Hepatocyte (in vitro differentiated cells): ENCODE data around the gene ACSL3. TPM values are rescaled to one million over a fixed set of nuclear protein-coding genes. Genes with fewer than 3 reads are reported as not detected.

Source experiments
- DNase-seq: peaks from one replicate; pipeline ENCODE4 v3.0.0-alpha.2; 2016; ENCODE audit warnings: low spot score
- H2AFZ ChIP-seq: fragments of 200-600 bp; sonication (generic); 2 replicates; pipeline ENCODE4 v1.6.0; 2016; ENCODE audit warnings: antibody characterized with exemption, mild to moderate bottlenecking
- H3K27ac ChIP-seq: fragments of 200-600 bp; sonication (generic); 2 replicates; pipeline ENCODE4 v1.5.1; 2016; ENCODE audit warnings: mild to moderate bottlenecking
- H3K27me3 ChIP-seq: fragments of 200-600 bp; sonication (generic); 2 replicates; pipeline ENCODE4 v1.6.1; 2016
- H3K36me3 ChIP-seq: fragments of 200-600 bp; sonication (generic); replicated peaks from 2 replicates; pipeline ENCODE4 v1.5.1; 2016; ENCODE audit warnings: low read depth; ENCODE audit not compliant: insufficient read depth
- H3K4me1 ChIP-seq: fragments of 200-600 bp; sonication (generic); 2 replicates; pipeline ENCODE4 v1.5.1; 2016; ENCODE audit warnings: mild to moderate bottlenecking, moderate library complexity; ENCODE audit not compliant: insufficient read depth
- H3K4me2 ChIP-seq: fragments of 200-600 bp; sonication (generic); 2 replicates; pipeline ENCODE4 v1.6.0; 2016
- H3K4me3 ChIP-seq: fragments of 200-600 bp; sonication (generic); 2 replicates; pipeline ENCODE4 v1.5.1; 2016; ENCODE audit warnings: mild to moderate bottlenecking
- H3K79me2 ChIP-seq: fragments of 200-600 bp; sonication (generic); 2 replicates; pipeline ENCODE4 v1.6.0; 2017; ENCODE audit warnings: mild to moderate bottlenecking
- H3K9me2 ChIP-seq: fragments of 200-600 bp; sonication (generic); replicated peaks from 2 replicates; pipeline ENCODE4 v1.6.0; 2017; ENCODE audit warnings: mild to moderate bottlenecking; ENCODE audit not compliant: insufficient read depth
- H3K9me3 ChIP-seq: fragments of 200-600 bp; sonication (generic); 2 replicates; pipeline ENCODE4 v1.5.1; 2016; ENCODE audit warnings: low read depth, mild to moderate bottlenecking
- H4K20me1 ChIP-seq: fragments of 200-600 bp; sonication (generic); 2 replicates; pipeline ENCODE4 v1.6.0; 2016; ENCODE audit warnings: mild to moderate bottlenecking; ENCODE audit not compliant: insufficient read depth, poor library complexity, severe bottlenecking
- CTCF ChIP-seq: fragments of 200-600 bp; sonication (generic); IDR thresholded peaks from 2 replicates; pipeline ENCODE4 v1.5.1; 2016; ENCODE audit warnings: antibody characterized with exemption, mild to moderate bottlenecking; ENCODE audit not compliant: poor library complexity
- EZH2 ChIP-seq: fragments of 200-600 bp; sonication (generic); IDR thresholded peaks from 2 replicates; pipeline ENCODE4 v1.6.1; 2016; ENCODE audit warnings: antibody characterized with exemption, mild to moderate bottlenecking, borderline replicate concordance
- EZH2phosphoT487 ChIP-seq: fragments of 200-600 bp; sonication (generic); IDR thresholded peaks from one replicate; pipeline ENCODE4 v1.6.1; 2018; ENCODE audit warnings: antibody characterized with exemption, mild to moderate bottlenecking, low read depth, moderate library complexity; ENCODE audit not compliant: unreplicated experiment, severe bottlenecking
- WGBS: methylation state at CpG from one replicate; pipeline ENCODE4 v1.1.6; 2016; ENCODE audit warnings: low lambda C conversion rate; ENCODE audit errors: missing lambda C conversion rate; 5-methylcytosine and 5-hydroxymethylcytosine counted together
- polyA plus RNA-seq: library from polyadenylated mRNA; unstranded; fragments of >200 nt; fragmentation: Nextera tagmentation; extraction: Ambion mirVana; gene quantifications from 2 replicates; pipeline ENCODE4 v1.2.1, GENCODE V29; 2016
- total RNA-seq: library from RNA; depleted of rRNA; stranded (reverse); fragments of >200 nt; gene quantifications from 2 replicates; pipeline ENCODE4 v1.2.3, GENCODE V29; 2014

The ACSL3 gene
- total and polyA plus RNA-seq, 2 experiments from 2014 or later: 82.1 to 133 TPM

GRCh38 chr2:222963641-222964040, 102.8 kb downstream of the ACSL3 start:
- WGBS: 86% methylated on average over 7 of the region's 7 CpGs
- no peak overlapping the region for H2AFZ ChIP-seq
- no peaks in the 10 kb centered on the region for H3K9me3 ChIP-seq
- H3K79me2 ChIP-seq: no peaks in the 10 kb centered on the region
- H3K27me3 ChIP-seq: no peaks in the 10 kb centered on the region
- TF ChIP-seq EZH2phosphoT487: no peak
- no peak for TF ChIP-seq CTCF
- no peak for TF ChIP-seq EZH2
- H3K4me1 ChIP-seq: no peaks in the 10 kb centered on the region
- H3K36me3 ChIP-seq: no peaks in the 10 kb centered on the region
- no peaks in the 10 kb centered on the region for H3K9me2 ChIP-seq
- H3K4me2 ChIP-seq: no peak overlapping the region
- no peaks in the 10 kb centered on the region for H4K20me1 ChIP-seq
- DNase-seq: no peak
- no peak overlapping the region for H3K4me3 ChIP-seq
- H3K27ac ChIP-seq: no peak overlapping the region

GRCh38 chr2:222964376-222965031, 103.7 kb downstream of the ACSL3 start:
- TF ChIP-seq EZH2 (no peak), EZH2phosphoT487 (no peak), CTCF (no peak)

GRCh38 chr2:222965555-222965954, 104.7 kb downstream of the ACSL3 start:
- Histone ChIP-seq H3K4me2 (no peak overlapping the region), H3K79me2 (no peaks in the 10 kb centered on the region), H3K4me1 (no peaks in the 10 kb centered on the region), H3K27ac (no peak overlapping the region), H3K27me3 (no peaks in the 10 kb centered on the region), H4K20me1 (no peaks in the 10 kb centered on the region), H2AFZ (no peak overlapping the region), H3K9me3 (no peaks in the 10 kb centered on the region), H3K4me3 (no peak overlapping the region), H3K9me2 (no peaks in the 10 kb centered on the region), H3K36me3 (no peaks in the 10 kb centered on the region)
- no peak for TF ChIP-seq EZH2phosphoT487
- TF ChIP-seq CTCF: no peak
- TF ChIP-seq EZH2: no peak
- no peak for DNase-seq
- 100% methylated on average over 1 of the region's 1 CpG for WGBS

More at GRCh38 chr2:222964376-222965031, 103.7 kb downstream of the ACSL3 start:
- 90% methylated on average over 9 of the region's 11 CpGs for WGBS
- Histone ChIP-seq H3K4me1 (no peaks in the 10 kb centered on the region), H3K36me3 (no peaks in the 10 kb centered on the region), H3K79me2 (no peaks in the 10 kb centered on the region), H3K27me3 (no peaks in the 10 kb centered on the region), H4K20me1 (no peaks in the 10 kb centered on the region), H3K4me3 (no peak overlapping the region), H3K27ac (no peak overlapping the region), H3K4me2 (no peak overlapping the region), H3K9me3 (no peaks in the 10 kb centered on the region), H2AFZ (no peak overlapping the region), H3K9me2 (no peaks in the 10 kb centered on the region)
- DNase-seq: no peak
